DND-41 (cell line): ENCODE results near the gene ABAT.

Source experiments
- EZH2 ChIP-seq: IDR thresholded peaks from 3 replicates; pipeline ENCODE4 v1.6.1; 2012; ENCODE audit warnings: borderline replicate concordance, low read depth, mild to moderate bottlenecking, moderate library complexity, low read length, inconsistent platforms; ENCODE audit not compliant: severe bottlenecking
- TF ChIP-seq, protein P1 (sequence below): IDR thresholded peaks from 2 replicates; pipeline ENCODE4 v1.5.1; 2012; ENCODE audit warnings: borderline replicate concordance, low read length, moderate library complexity, mild to moderate bottlenecking; ENCODE audit not compliant: poor library complexity, severe bottlenecking; ENCODE audit errors: extremely low read depth

DNA sequence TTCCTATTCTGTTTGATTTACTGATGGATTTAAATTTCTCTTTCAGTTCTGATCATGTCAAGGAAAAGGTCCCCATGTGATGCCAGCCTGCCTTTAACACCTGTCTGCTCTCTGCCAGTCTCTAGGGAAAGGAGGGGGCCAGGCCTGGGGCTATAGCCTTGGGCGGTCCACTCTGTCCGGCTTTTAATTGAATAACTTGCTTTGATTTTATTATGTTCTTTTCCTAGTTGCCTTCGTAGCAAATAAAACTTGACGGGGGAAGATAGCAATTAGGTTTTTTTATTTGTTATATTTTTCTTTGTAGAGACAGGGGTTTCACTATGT, 47.6 kb downstream of the ABAT start:
- TF ChIP-seq, protein P1, sequence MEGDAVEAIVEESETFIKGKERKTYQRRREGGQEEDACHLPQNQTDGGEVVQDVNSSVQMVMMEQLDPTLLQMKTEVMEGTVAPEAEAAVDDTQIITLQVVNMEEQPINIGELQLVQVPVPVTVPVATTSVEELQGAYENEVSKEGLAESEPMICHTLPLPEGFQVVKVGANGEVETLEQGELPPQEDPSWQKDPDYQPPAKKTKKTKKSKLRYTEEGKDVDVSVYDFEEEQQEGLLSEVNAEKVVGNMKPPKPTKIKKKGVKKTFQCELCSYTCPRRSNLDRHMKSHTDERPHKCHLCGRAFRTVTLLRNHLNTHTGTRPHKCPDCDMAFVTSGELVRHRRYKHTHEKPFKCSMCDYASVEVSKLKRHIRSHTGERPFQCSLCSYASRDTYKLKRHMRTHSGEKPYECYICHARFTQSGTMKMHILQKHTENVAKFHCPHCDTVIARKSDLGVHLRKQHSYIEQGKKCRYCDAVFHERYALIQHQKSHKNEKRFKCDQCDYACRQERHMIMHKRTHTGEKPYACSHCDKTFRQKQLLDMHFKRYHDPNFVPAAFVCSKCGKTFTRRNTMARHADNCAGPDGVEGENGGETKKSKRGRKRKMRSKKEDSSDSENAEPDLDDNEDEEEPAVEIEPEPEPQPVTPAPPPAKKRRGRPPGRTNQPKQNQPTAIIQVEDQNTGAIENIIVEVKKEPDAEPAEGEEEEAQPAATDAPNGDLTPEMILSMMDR: no peak
- no peak for TF ChIP-seq EZH2
